ENCODE measurements around the gene HBD.

- TF ChIP-seq POLR2AphosphoS5 (IDR thresholded peaks at IDR 0.05) (no peak), CTCF (IDR thresholded peaks at IDR 0.05) (no peak), POLR2A (IDR thresholded peaks at IDR 0.05) (no peak), EP300 (IDR thresholded peaks at IDR 0.05) (no peak)
Measured at GRCh38 chr11:5232821-5233220, 1.5 kb downstream of the HBD start.
